Ishikawa (cell line): ENCODE results near the gene ZNF10.

Experiments used
- TEAD4 ChIP-seq: IDR thresholded peaks from 2 replicates; pipeline ENCODE4 v1.6.1; 2012
- YY1 ChIP-seq: IDR thresholded peaks from 2 replicates; pipeline ENCODE4 v1.6.1; 2012; ENCODE audit warnings: low read depth

- TF ChIP-seq YY1 (no peak), TEAD4 (no peak)
Measured at GRCh38 chr12:133145981-133146380, 15.6 kb downstream of the ZNF10 start.
